Lung (tissue), 12 donors: ENCODE data around the gene TNFSF4. TPM values are rescaled to one million over a fixed set of nuclear protein-coding genes. Genes with fewer than 3 reads are reported as not detected.
"Not testable (repeated sequence)": the region's sequence is repeated elsewhere in the genome, so short reads cannot be mapped to it uniquely, and the experiment has no call there.

Experiments used
- ATAC-seq: fragments of 200-7000 bp; cut with Tn5 transposase; one replicate; pipeline ENCODE4 v1.9.1; 2020; ENCODE audit warnings: moderate number of reproducible peaks; ENCODE audit not compliant: insufficient read depth, low FRiP score
- DNase-seq, 3 donors: peaks; one replicate each; pipeline ENCODE4 v3.0.0-alpha.2; 2013 to 2017
- H3K27ac ChIP-seq, 2 donors: one replicate each; pipeline ENCODE4 v1.5.1; 2013; ENCODE audit warnings: mild to moderate bottlenecking in 2 of 2, moderate library complexity in 2 of 2, control low read depth in 1 of 2, inconsistent platforms in 1 of 2, low read depth in 1 of 2, low read length in 1 of 2
- H3K27me3 ChIP-seq, 3 donors: one replicate each; pipeline ENCODE4 v1.5.1; 2013; ENCODE audit warnings: low read length in 2 of 3; ENCODE audit not compliant: control insufficient read depth in 3 of 3, insufficient read depth in 3 of 3
- H3K36me3 ChIP-seq, 4 donors: one replicate each; pipeline ENCODE4 v1.5.1; 2013; ENCODE audit warnings: low read length in 4 of 4, mild to moderate bottlenecking in 1 of 4, moderate library complexity in 1 of 4; ENCODE audit not compliant: control insufficient read depth in 4 of 4, insufficient read depth in 4 of 4
- H3K4me1 ChIP-seq, 5 donors: one replicate each; pipeline ENCODE4 v1.5.1; 2013; ENCODE audit warnings: low read length in 5 of 5, mild to moderate bottlenecking in 2 of 5, moderate library complexity in 1 of 5; ENCODE audit not compliant: control insufficient read depth in 5 of 5, insufficient read depth in 5 of 5
- H3K4me3 ChIP-seq: one replicate; pipeline ENCODE4 v1.5.1; 2013; ENCODE audit warnings: mild to moderate bottlenecking, control low read depth, moderate library complexity
- H3K9ac ChIP-seq, 2 donors: one replicate each; pipeline ENCODE4 v1.5.1; 2013; ENCODE audit warnings: low read length in 2 of 2, control low read depth in 1 of 2; ENCODE audit not compliant: insufficient read depth in 1 of 2
- H3K9me3 ChIP-seq, 4 donors: one replicate each; pipeline ENCODE4 v1.5.1; 2013; ENCODE audit warnings: low read length in 3 of 4, mild to moderate bottlenecking in 1 of 4, moderate library complexity in 1 of 4; ENCODE audit not compliant: control insufficient read depth in 4 of 4, insufficient read depth in 3 of 4
- CTCF ChIP-seq: IDR thresholded peaks from 2 replicates; pipeline ENCODE4 v1.5.1; 2012; ENCODE audit warnings: mild to moderate bottlenecking; ENCODE audit errors: control extremely low read depth, extremely low read depth
- WGBS, 2 donors: extraction: QIAGEN DNeasy Blood & Tissue Kit; methylation state at CpG; one replicate each; pipeline ENCODE4 v1.1.7; 2013; 5-methylcytosine and 5-hydroxymethylcytosine counted together
- polyA plus RNA-seq, 2 donors: library from polyadenylated mRNA; stranded (reverse); fragments of 200-250 nt; gene quantifications; one replicate each; pipeline ENCODE4 v1.2.1, GENCODE V29; 2013
- total RNA-seq, 2 donors: library from RNA; depleted of rRNA in 1 of 2; stranded (reverse); fragments of >200 nt in 1 of 2; gene quantifications; one replicate each; pipeline ENCODE4 v1.2.1, GENCODE V29; 2014 to 2021
- donor health status: control.
- donor health status: control.
- donor health status: Bipolar disorder and iron deficiency.
- donor health status: healthy.
- donor health status: DM: yes; HTN: yes; CAD: no.

TNFSF4 gene
- total and polyA plus RNA-seq, 4 donors = 0.59 to 2.5 (median 1.1) TPM

DNA sequence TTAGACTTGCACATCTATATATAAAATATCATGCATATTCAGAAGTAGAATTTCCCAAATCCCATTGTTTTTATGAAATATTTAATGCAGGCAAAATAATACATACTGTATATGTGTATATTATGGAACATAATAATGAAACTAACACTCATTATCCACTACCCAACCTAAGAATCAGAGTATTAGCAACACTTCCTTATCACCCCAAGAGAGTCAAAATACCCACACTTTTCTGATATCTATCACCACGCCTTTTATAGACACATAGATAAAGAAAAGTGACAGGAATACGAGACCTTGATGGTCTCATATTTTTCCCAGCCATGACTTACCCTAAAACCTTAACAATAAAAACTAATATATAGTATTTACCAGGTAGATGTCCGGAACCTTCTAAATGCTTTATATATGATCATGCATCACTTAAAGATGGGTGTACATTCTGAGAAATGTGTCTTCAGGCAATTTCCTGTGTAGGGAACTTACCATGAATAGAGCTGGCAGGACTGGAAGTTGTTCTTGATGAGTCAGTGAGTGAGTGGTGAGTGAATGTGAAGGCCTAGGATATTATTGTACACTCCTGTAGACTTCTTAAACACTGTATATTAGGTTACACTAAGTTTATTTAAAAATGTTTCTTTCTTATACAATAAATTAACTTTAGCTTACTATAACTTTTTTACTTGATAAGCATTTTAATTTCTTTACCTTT lies 45.5 kb downstream of the TNFSF4 start:
- 92 to 94% methylated on average over 3 of the region's 3 CpGs for WGBS, 2 donors

GRCh38 chr1:173153964-173154363 lies 53.2 kb downstream of the TNFSF4 start:
- WGBS, 2 donors = 92 to 98% methylated on average over 9 of the region's 9 CpGs
- not testable (repeated sequence) for H3K27me3 ChIP-seq, H3K27ac ChIP-seq, H3K9ac ChIP-seq, H3K9me3 ChIP-seq, DNase-seq, H3K4me3 ChIP-seq, H3K36me3 ChIP-seq, ATAC-seq, H3K4me1 ChIP-seq

More for the DNA sequence above, 45.5 kb downstream of the TNFSF4 start:
- DNase-seq = no peak
- ATAC-seq = no peak
- H3K36me3 ChIP-seq = no peaks in the 10 kb centered on the region
- H3K4me1 ChIP-seq = no peaks in the 10 kb centered on the region
- H3K9me3 ChIP-seq = no peaks in the 10 kb centered on the region
- H3K27me3 ChIP-seq = no peaks in the 10 kb centered on the region
- TF ChIP-seq CTCF = no peak
- H3K27ac ChIP-seq = no peak overlapping the region
- H3K9ac ChIP-seq = no peak overlapping the region
- no peak overlapping the region for H3K4me3 ChIP-seq

- Histone ChIP-seq H3K27me3 (no peaks in the 10 kb centered on the region), H3K9me3 (no peaks in the 10 kb centered on the region), H3K4me3 (no peak overlapping the region), H3K27ac (no peak overlapping the region), H3K9ac (no peak overlapping the region), H3K4me1 (peaks cover 0 to under 1% (median 0%) of the 10 kb centered on the region in 5 donors), H3K36me3 (no peaks in the 10 kb centered on the region)
- WGBS, 2 donors = 70 to 78% methylated on average over 4 of the region's 4 CpGs
- DNase-seq = no peak
- no peak for ATAC-seq
- no peak for TF ChIP-seq CTCF
Observed at GRCh38 chr1:173153503-173153902, 53.6 kb downstream of the TNFSF4 start.

GRCh38 chr1:173152598-173152997 lies 54.5 kb downstream of the TNFSF4 start:
- Histone ChIP-seq H3K9me3 (no peaks in the 10 kb centered on the region), H3K36me3 (no peaks in the 10 kb centered on the region), H3K27me3 (no peaks in the 10 kb centered on the region), H3K9ac (no peak overlapping the region), H3K4me3 (no peak overlapping the region), H3K27ac (no peak overlapping the region), H3K4me1 (peaks cover 0 to 2% (median 0%) of the 10 kb centered on the region in 5 donors)
- WGBS, 2 donors = 93% methylated on average over 2 of the region's 2 CpGs
- no peak for TF ChIP-seq CTCF
- DNase-seq = no peak
- no peak for ATAC-seq
